NOMO-1 treated with DMSO at 0.1 percent for 48 hours (cell line): ENCODE data around the gene DMGDH.

ENCODE experiments used
- DNase-seq: peaks from one replicate; lab custom pipeline; 2025; ENCODE audit not compliant: unreplicated experiment; lab: John Stamatoyannopoulos, UW

DMGDH gene

GRCh38 chr5:78979117-78979742 lies 90.2 kb downstream of the DMGDH start:
- DNase-seq, result no peak

DNA sequence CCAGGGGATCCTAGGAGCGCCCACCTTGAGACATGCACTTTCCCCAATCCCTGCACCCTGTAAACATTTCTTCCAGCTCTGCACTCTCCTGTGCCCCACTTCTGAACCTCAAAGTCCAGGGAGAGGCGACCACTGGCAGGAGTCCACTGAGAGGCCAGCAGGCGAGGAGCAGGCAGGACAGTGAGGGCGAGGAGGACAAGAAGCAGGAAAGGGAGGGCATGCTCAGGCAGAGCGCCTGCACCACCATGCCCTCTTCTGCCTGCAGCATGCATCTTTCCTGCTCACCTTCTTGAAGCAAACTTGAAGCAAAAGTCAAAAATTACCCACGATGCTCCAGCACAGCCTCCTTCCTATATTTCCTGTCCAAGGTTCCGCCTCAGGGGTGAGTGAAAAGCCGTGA lies 94.4 kb downstream of the DMGDH start:
- DNase-seq, result no peak

DNA sequence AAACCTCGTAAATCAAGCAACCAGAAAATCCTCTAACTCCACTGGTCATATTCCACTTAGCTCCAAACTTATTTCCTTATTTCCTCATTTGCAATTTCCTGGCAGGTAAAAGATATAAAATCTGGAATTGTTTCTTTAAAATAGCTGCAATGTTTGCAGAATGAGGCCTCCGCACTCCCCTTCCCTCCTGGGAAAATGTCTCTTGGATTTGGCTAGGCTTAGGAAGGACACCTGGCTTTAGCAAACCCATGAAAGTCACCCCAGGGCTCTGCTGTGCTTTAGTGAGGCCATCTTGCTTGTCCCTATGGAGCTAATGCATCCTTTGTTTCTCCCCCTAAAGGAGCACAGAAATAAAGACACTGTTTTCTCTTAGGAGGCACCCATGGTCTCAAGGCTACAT lies 94.9 kb downstream of the DMGDH start:
- DNase-seq, result no peak

- DNase-seq, result no peak
Observed at GRCh38 chr5:78974011-78974410, 95.5 kb downstream of the DMGDH start.

GRCh38 chr5:78972654-78973428 lies 96.6 kb downstream of the DMGDH start:
- peak; percentile 12 for DNase-seq

DNA sequence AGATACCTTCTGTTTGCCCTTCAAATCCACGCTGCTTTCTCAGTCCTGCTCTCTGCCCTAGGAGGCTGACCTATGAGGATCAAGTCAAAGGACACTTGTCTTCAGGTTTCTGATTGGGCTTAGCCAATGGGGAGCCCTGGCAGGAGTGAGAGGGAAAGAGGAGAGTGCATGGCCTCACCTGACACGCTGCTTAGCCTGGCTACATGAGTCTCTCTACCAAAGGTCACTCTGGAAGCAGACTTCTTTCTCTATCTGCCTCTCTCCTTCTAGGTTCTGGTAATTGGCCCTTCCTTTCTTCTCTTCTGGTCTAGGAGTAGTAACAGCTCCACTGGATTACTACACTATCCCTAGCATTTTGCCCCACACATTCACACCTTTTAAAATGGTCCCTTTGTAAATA lies 97.5 kb downstream of the DMGDH start:
- no peak for DNase-seq

DNA sequence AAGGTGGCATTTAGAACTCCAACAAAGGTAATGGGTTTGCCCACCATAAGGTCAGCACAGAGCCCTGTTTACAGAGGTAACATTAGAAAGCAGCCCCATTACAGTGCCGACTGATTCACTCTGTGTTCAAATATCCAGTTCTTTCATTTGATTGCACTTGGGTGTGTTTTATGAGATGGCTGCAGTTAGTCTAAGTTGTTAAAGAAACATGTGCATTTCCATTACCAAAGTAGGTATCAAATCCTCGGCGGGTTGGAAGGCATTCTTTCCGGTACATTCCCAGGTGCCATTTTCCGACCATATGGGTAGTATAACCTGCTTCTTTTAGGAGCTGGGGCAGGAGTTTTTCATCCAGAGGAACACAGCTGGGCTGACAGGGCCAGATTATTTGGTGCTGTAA lies 100.7 kb downstream of the DMGDH start:
- no peak for DNase-seq

DNA sequence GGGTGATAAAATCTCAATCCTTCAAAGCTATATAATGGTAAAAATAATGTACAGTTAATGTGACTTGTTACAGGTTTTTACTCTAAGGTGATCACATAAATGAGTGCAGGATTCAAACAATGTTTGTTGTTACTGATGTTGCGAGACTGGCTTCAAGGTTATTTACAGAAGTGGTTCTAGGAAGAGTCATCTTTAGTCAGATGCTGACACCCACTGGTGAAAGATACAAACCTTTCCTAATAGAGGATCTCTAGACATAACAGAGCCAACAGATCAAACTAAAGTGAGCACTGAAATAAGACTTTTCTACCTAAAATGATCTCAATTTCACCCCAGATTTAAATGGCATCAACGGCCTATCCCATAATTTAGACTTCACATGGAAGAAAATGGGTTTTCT lies 104.6 kb downstream of the DMGDH start:
- DNase-seq, result peak; percentile 69

DNA sequence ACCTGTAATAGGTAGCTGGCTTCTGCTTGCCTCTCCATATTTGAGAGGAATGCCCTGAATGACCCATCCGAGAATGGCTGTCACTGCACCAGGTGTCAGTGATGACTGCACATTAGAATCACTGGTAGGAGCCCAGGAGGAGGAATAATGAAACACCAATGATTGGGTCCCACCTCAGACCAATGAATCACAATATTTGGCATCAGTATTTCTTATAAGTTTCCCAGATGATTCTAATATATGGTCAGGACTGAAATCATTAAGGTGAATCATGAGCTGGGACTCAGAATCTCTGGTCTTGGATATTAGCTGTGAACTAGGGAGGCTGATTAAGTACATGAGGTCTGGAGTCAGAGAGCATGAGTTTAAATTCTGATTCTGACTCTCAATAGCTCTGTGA lies 107.7 kb downstream of the DMGDH start:
- DNase-seq, result no peak

GRCh38 chr5:78959767-78960166 lies 109.7 kb downstream of the DMGDH start:
- no peak for DNase-seq

DNA sequence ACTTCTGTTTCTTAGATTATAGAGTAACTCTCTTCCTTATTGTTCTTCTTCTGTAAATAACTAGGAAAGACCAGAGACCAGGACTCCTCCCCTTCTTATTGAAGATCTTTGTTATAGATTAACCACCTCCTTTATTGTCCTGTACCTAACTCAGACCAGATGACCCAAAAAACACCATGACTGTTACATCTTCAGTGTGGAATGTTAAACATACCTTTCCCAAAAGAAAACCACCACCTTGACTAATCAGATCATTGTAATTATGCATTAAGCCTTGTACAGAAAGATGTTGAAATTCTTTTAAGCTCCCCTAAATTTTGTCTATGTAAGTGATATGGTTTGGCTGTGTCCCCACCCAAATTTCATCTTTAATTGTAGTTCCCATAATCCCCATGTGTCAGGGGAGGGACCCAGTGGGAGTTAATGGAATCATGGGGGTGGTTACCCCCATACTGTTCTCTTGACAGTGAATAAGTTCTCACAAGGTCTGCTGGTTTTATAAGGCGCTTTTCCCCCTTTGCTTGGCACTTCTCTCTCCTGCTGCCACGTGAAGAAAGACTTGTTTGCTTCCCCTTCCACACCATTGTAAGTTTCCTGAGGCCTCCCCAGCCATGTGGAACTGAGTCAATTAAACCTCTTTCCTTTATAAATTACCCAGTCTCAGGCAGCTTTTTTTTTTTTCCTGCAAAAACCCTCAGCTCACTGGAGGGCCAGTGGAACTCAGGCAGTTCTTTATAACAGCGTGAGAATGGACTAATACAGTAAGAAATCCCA lies 110.6 kb downstream of the DMGDH start:
- DNase-seq, result no peak

- no peak for DNase-seq
Observed at GRCh38 chr5:78956901-78957300, 112.6 kb downstream of the DMGDH start.

DNA sequence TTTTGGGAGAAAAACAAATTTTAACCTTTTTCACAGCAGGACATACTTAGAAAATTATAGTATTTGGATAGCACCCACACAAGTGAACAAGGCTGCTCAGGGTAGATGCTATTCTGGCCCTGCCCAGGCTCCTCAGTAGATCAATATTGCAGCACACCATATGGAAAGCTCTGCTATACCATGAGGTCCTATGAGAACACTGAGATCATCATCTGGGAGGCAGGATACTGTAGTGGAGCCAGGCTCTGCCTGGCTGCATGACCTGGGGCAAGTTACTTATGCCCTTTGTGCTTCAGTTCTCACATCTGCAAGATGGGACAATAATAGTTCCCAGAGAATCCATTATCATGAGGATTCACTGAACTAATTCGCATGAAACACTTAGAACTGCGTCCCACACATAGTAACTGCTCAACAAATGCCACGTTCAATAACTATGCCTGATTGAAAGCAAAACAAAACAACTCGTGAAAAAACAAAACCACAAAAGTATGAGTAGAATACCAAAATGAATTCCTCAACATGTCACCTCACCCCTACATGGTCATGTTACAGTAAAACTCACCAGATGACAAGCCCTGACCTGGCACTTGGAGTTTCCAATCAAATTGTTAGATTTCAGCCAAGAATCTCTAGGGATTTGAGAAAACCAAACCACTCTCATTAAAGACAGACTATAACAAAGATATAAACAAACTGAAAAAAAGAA lies 116.2 kb downstream of the DMGDH start:
- no peak for DNase-seq
